ENCODE measurements around the gene PHACTR1. TPM values are rescaled to one million over a fixed set of nuclear protein-coding genes. Genes with fewer than 3 reads are reported as not detected.

The PHACTR1 gene
- total and polyA plus RNA-seq, 9 of the 15 experiments (the other 6 are each of a cell fraction or from before 2014, with no cell fraction given) = 11.5 to 32.6 (median 22.0) TPM

GRCh38 chr6:13177664-13178063 lies 461.1 kb downstream of the PHACTR1 start:
- H3K9ac ChIP-seq (ENCODE audit: insufficient read depth in 1 of 2, low read depth in 2 of 2, low read length in 2 of 2) = no peak overlapping the region
- H3K36me3 ChIP-seq (ENCODE audit: control insufficient read depth, insufficient read depth, low read length) = no peaks in the 10 kb centered on the region
- CTCF ChIA-PET (ENCODE audit: low intra/inter-chr PET ratio) = no interaction called here
- no peak overlapping the region for H3K27ac ChIP-seq (ENCODE audit: extremely low read depth, low read depth, low read length)
- no peaks in the 10 kb centered on the region for H3K9me3 ChIP-seq (replicated peaks; ENCODE audit: control insufficient read depth, insufficient read depth, low read depth, low read length)
- FAIRE-seq (no peak), ATAC-seq (no peak), DNase-seq (ENCODE audit: extremely low read depth in 1 of 4, low spot score in 3 of 4) (no peak)
- no peak overlapping the region for H3K4me2 ChIP-seq (ENCODE audit: insufficient read depth, low read length)
- H3K4me1 ChIP-seq (replicated peaks in 1 of 2; ENCODE audit: control insufficient read depth in 2 of 2, insufficient read depth in 2 of 2, low read length in 2 of 2) = no peaks in the 10 kb centered on the region
- H3K27me3 ChIP-seq (ENCODE audit: control insufficient read depth in 2 of 2, insufficient read depth in 2 of 2, low read length in 2 of 2) = peaks cover 23 to 36% of the 10 kb centered on the region in 2 experiments
- no TSS peak for BruUV-seq (replicated peaks)
- POLR2A ChIA-PET = no interaction called here
- H2AFZ ChIP-seq (ENCODE audit: low read depth, low read length) = no peak overlapping the region
- in situ Hi-C loops (cut with MboI) = no loop called here
- H3K79me2 ChIP-seq (ENCODE audit: control insufficient read depth, insufficient read depth, low read length) = no peaks in the 10 kb centered on the region
- intact Hi-C loops (cut with micrococcal nuclease) = no loop called here
- H3K4me3 ChIP-seq = no peak overlapping the region
- 0% methylated on average over 2 of the region's 2 CpGs for WGBS (ENCODE audit: insufficient coverage, low coverage, missing lambda C conversion rate)
- no peaks in the 10 kb centered on the region for H4K20me1 ChIP-seq (replicated peaks; ENCODE audit: control insufficient read depth, insufficient read depth, low read length)
- H3K9me1 ChIP-seq (ENCODE audit: control insufficient read depth, insufficient read depth, low read length) = no peaks in the 10 kb centered on the region
- TF ChIP-seq TSHZ1 (CRISPR knock-in tag; IDR thresholded peaks at IDR 0.05) (no peak), SIN3B (IDR thresholded peaks at IDR 0.05; ENCODE audit: low read depth) (no peak), EWSR1 (IDR thresholded peaks at IDR 0.05; ENCODE audit: borderline replicate concordance, low read depth, partially characterized antibody) (no peak), SMAD3 (CRISPR knock-in tag; conservative IDR thresholded peaks at IDR 0.05) (no peak), TFAP4 (CRISPR knock-in tag; IDR thresholded peaks at IDR 0.05; ENCODE audit: borderline replicate concordance) (no peak), HMG20A (CRISPR knock-in tag; conservative IDR thresholded peaks at IDR 0.05) (no peak), RBM22 (IDR thresholded peaks at IDR 0.05; ENCODE audit: low read depth, low read length, poor library complexity, severe bottlenecking) (no peak), NFIX (CRISPR knock-in tag; IDR thresholded peaks at IDR 0.05; ENCODE audit: low read depth) (no peak), THRA (IDR thresholded peaks at IDR 0.05) (no peak), ERF (CRISPR knock-in tag; IDR thresholded peaks at IDR 0.05) (no peak), RBM34 (IDR thresholded peaks at IDR 0.05; ENCODE audit: borderline replicate concordance, insufficient read depth, low read length) (no peak), CREBBP (IDR thresholded peaks at IDR 0.05; ENCODE audit: low read depth, low read length) (no peak), NONO (IDR thresholded peaks at IDR 0.05; ENCODE audit: low read depth in 2 of 2, low read length in 1 of 2) (no peak), SPI1 (IDR thresholded peaks at IDR 0.05; ENCODE audit: borderline replicate concordance, low read depth, low read length) (no peak), ZNF75A (CRISPR knock-in tag; IDR thresholded peaks at IDR 0.05) (no peak), CEBPG (CRISPR knock-in tag; IDR thresholded peaks at IDR 0.05) (no peak), CEBPG (tag; conservative IDR thresholded peaks at IDR 0.05 in 1 of 2, IDR thresholded peaks at IDR 0.05 in 1 of 2) (no peak)
